Ramos (cell line): Measurements from ENCODE around the gene CTU1.
"Not testable (repeated sequence)": the region's sequence is repeated elsewhere in the genome, so short reads cannot be mapped to it uniquely, and the experiment has no call there.

ENCODE experiments used
- in situ Hi-C: fragments of 300-500 bp; cut with MboI; formaldehyde crosslinking; loops from one replicate; pipeline ENCODE4 v1.14.3; 2022; ENCODE audit warnings: low sequenced_read_pairs; ENCODE audit not compliant: unreplicated experiment

CTU1 gene

DNA sequence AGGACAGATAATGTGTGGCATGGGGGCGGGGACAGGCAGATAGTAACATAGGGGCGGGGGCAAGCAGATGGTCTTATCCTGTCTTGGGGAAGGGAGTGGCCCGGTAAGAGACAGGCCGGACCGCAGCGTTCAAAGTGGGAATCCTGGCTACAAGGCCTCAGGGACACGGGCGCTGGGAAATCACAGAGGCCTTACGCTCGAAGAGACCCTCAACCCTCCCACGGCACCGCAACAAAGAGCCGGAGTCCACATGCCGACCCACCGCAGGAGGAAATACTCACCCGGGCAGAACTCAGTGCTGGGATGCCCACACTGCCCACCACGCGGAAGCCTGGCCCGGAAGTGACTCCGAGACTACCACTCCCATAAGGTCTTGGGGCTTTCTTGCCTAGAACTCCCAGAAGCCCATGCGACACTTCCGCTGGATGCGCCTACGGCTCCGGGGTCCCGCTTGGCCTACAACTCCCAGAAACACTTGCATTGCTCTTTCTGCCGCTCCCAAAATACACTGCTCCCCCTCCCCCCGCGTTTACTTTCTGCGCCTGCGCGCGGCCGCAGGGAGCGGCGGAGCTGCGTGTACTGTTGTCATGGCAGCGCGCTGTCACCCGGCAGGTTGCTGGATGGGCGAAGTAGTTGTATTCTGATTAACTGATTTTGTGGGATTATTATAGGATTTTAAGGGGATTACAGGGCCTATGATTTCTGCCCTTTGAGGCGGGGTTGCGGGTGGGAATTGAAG, at the start of gene CTU1:
TSS of gene CTU1 (minus strand) at position 344 of the 739 bp plus-strand sequence. CDS start 3,840 bp downstream, outside the sequence.
- in situ Hi-C loops: no loop called here

DNA sequence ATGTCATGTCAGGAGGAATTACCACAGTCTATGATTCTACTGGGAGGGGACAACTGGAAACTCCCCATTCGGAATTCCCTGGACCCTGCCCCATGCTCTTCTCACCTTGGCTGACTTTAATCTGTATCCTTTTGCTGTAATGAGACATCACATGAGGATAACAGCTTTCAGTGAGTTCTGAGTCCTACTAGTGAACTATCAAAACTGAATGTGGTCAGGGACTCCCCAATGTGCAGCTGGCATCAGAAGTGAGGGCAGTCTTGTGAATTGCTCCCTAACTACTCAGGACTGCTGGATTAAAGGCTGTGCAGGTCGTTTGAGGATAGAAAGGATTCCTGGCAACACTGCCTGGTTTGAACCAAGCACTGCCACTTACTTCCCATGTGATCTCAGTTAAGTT, 49.1 kb upstream of the CTU1 start:
- in situ Hi-C loops: loop anchor here (25.0 kb wide), 1 partner anchor 280 kb away; no protein-coding TSS in a partner anchor

DNA sequence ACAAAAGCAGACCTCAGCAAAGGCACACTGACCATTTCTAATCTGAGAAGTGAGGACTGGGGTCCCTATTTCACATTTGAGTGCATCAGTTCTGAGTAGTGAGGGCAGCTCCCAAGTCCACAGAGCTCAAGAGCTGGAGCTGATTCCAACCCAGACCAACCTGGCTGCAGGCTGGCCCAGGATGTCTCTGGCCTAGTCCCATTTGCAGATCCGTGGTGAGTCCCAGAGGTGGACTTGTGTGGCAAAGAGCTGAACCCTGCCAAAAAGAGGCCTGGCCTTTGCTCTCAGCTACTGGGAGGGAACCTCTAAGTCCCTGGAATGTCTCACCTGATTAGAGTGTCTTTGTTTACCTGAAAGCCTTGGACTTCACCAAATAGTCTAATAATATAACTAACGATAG, 48.5 kb upstream of the CTU1 start:
- in situ Hi-C loops: loop anchor here (25.0 kb wide), 1 partner anchor 281 kb away; no protein-coding TSS in a partner anchor

DNA sequence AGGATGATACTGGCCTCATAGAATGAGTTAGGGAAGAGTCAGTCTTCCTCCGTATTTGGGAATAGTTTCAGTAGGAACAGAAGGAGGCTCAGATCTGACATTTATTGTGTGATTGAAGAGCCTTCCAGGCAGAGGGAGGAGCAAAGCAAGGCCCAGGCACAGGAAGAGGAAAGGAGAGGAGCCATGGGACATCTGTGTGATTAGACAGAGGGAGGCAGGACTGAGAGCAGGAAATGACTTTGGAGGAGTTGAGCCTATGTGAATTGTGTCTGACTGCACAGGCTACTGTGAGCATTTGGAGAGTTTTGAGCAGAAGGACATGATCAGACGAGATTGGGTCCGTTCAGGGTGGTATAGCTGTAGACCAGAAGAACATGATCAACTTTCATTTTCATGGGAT, 42.4 kb upstream of the CTU1 start:
- in situ Hi-C loops: loop anchor here (25.0 kb wide), 1 partner anchor 287 kb away; no protein-coding TSS in a partner anchor

DNA sequence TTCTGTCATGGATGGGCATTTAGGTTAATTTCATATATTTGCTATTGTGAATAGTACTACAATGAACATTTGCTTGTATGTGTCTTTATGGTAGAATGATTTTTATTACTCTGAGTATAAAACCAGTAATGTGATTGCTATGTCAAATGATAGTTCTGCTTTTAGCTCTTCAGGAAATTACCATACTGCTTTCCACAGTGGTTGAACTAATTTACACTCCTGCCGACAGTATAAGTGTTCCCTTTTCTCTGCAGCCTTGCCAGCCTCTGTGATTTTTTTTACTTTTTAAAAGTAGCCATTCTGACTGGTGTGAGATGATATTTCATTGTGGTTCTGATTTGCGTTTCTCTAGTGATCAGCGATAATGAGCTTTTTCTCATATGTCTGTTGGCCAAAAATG, 40.4 kb upstream of the CTU1 start:
- in situ Hi-C loops: no loop called here

DNA sequence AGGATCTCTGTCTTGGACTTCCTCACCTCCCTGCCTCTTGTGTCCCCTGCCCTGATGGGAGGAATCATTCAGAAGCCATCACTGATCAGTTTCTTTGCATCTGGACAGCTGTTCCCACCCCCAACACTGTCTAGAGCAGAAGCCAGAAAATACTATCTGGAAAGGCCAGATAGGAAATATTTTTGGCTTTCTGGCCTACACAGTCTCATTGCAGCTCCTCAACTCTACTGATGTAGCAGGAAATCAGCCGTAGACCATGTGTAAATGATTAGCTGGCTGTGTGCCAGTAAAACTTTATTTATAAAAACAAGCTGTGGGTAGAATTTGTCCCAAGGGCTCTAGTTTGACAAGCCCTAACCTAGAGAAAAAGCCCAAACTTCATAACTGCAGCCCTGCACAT, 39.5 kb upstream of the CTU1 start:
- in situ Hi-C loops: no loop called here

DNA sequence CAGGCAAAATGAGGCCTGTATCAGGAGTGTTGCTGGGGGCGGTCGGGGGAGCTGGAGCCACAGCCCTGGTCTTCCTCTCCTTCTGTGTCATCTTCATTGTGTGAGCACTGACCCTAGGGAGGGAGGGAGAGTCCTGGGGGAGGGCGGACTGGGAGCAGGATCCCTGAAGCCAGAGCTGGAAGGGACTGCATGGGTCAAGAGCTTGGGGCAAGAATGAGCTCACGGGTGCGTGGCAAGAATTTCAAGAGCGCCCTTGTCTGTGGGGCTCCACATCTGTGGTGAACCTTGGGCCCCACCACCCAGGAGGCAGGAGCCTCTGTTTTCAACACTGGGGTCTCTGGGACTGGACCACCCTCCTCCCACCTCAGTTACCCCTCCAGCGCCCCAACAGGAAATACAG, 38.5 kb upstream of the CTU1 start:
- in situ Hi-C loops: no loop called here

DNA sequence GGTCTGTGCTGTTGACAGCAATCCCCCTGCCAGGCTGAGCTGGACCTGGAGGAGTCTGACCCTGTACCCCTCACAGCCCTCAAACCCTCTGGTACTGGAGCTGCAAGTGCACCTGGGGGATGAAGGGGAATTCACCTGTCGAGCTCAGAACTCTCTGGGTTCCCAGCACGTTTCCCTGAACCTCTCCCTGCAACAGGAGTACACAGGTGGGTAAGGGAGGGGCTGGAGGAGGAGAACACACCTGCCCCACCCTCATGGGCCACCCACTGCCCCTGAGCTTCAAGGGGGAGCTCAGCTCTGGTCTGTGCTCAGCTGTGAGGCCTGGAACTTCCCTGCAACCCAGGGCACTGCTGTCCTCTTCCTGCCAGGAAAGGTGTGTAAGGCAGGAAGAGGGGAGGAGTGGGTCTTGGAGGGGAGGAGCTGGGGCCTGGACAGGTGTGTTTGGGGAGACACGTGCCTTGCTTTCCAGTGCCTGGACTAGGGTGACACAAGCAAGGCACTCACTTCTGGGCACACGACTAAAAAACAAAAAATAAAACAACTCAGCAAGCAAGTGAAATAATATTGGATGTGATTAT, 37.8 kb upstream of the CTU1 start:
- in situ Hi-C loops: no loop called here

DNA sequence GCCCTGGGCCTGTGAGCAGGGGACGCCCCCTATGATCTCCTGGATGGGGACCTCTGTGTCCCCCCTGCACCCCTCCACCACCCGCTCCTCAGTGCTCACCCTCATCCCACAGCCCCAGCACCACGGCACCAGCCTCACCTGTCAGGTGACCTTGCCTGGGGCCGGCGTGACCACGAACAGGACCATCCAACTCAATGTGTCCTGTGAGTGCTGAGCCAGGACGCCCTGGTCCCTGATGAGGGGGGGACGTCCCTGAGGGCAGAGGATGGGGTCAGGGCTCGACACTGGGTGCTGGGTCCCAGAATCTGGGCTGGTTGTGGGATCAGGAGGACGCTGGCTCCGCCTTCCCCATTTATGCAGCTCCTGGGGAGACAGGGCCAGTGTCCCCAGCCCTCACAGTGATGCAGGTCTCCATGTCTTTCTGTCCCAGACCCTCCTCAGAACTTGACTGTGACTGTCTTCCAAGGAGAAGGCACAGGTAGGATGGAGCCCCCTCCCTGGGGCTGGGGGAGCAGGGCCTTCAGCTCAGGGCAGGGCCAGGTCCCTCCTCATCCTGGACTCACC, 36.4 kb upstream of the CTU1 start:
- in situ Hi-C loops: no loop called here

DNA sequence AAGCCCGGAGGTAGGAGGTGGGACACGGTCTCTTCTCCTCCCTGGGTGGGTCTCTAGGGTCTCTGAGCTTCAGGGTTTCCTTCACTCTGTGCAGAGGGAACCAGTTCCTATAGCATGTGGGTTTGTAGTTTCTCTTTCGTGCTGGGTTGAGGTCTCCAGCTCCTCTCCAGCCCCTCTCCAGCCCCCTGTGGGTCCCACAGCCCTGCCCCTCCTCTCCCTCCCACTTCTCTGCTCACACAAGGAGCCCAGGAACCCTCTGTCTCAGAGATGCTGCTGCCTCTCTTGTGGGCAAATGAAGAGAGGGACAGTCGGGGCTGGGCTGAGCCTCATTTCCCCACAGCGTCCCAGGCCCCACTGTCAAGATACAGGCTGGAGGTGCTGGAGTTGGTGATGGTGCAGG, 35.3 kb upstream of the CTU1 start:
- in situ Hi-C loops: no loop called here

DNA sequence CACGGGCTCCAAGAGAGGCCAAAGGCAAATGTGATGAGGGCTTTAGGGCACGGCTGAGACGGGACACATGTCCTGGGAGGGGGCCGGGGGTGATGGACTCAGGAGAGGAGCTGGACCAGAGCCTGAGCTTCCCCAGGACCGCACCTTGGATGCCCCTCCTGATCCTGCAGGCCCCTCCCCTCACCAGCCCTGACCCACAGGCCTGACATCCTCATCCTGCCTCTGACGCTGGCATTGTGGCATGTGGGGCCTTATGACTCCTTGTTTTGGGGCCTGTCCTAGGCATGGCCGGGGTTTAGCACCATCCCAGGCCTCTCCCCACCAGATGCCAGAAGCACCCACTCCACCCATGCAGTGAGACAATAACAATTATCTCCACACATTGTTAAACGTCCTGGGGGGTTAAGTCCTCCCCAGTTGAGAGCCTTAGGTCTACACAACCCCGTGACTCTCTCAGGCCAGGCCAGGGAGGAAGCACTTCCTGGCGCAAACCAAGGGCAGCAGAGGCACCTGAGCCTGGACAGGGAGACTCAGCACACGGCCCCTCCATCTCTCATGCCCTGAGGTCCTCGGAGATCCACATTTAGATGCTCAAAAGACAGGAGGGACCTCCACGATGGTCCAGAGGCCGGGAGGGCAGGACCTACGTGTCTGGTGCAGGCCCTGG, 34.7 kb upstream of the CTU1 start:
- in situ Hi-C loops: not testable (repeated sequence)

DNA sequence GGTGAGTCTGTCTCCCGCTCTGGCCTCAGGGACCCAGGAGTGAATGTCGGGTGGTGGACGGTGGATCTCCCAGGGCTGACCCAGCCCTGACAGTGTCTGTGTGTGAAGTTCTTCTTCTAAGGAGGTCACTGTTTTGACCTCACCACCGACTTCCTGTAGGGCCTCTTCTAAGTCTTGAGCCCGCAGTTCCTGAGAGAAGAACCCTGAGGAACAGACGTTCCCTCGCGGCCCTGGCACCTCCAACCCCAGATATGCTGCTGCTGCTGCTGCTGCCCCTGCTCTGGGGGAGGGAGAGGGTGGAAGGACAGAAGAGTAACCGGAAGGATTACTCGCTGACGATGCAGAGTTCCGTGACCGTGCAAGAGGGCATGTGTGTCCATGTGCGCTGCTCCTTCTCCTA, 33.9 kb upstream of the CTU1 start, which contains the start of gene SIGLEC7:
TSS of gene SIGLEC7 (plus strand) at position 183 of the 400 bp plus-strand sequence. CDS start at position 252, 69 bp downstream.
- in situ Hi-C loops: no loop called here

DNA sequence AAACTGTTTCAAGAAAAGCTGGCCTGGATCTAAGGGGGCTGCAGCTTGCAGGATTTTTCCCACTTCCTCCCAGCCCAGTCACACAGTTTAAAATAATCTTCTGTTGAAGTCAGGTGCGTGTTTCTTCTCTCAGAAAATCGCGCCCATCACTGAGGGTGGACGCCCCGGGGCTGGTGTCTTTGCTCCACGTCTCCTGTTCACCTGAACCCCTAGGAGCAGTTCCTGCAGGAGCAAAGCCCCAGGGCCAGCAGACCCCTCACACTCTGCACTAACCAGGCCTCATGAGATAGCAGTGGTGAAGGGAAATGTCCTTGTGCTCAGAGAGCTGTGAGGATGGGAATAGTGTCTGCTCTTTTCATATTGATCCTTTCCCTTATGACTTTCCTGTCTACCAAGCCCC, 33.0 kb upstream of the CTU1 start:
- in situ Hi-C loops: no loop called here

DNA sequence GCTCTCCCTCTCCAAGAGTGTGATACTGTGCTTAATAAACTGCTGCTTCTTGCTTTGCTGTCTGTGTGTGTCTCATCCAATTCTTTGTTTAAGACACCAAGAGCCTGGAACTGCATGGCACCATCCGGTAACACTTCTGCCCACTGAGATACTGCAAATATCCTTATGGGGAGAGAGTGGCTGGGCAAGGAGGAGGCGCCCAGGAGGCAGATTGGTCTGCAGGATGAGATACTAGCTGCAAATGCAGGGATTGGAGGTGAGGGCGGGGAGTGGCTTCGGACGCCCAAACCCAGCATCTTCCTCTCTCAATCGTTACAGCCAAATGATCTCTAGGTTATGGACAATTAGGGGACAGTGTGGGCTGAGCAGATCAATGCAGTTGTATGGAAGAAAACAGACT, 32.2 kb upstream of the CTU1 start:
- in situ Hi-C loops: no loop called here

DNA sequence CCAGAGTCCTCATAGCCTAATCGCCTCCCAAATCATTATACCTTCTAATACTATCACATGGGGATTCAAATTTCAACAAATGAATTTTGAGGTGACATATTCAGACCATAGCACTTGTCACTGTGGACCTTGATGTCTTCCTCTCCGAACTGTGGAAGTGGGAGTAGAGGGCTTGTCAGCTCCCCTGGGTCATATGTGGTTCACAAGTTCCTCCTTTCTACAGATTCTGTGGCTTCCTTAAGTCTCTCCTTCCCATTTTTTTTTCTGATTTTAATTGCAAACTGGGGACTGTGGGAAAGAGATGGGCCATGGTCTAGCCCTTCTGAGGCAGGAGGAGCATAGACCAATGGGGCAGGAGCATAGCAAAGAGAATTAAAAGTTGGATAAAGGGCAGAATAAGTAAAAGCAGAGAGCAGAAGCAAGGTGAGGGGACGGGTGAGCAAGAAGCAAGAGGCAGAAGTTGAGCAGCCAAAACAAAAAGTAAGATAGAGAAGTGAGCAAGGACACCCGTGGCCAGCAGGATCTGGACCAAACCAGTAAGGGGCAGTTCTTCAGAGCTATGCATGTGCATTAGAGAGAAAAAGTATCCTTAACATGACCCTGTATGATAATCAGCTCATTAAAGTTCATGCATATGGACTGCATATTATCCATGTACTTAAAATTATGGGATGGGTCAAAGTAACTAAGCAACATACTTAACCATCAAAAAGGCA, 31.2 kb upstream of the CTU1 start:
- in situ Hi-C loops: no loop called here

DNA sequence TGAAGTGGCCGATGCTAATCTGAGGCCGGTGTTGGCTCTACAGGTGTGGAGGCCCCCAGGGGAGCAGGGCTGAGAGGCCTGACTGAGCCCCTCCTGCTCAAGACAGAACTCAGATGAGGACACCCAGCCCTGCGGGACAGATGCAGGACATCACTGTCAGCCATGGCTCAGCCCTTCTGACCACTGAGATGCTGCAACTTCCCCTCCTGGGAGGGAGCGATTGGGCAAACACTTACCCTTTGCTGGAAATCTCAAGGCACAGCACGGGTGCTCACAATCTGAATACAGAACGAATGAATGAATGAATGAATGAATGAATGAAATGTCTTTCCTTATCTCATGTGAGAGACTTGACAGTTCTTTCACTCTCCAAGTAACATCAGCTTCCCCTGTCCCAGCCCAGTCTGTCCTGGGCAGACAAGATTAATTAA, 30.4 kb upstream of the CTU1 start:
- in situ Hi-C loops: no loop called here

DNA sequence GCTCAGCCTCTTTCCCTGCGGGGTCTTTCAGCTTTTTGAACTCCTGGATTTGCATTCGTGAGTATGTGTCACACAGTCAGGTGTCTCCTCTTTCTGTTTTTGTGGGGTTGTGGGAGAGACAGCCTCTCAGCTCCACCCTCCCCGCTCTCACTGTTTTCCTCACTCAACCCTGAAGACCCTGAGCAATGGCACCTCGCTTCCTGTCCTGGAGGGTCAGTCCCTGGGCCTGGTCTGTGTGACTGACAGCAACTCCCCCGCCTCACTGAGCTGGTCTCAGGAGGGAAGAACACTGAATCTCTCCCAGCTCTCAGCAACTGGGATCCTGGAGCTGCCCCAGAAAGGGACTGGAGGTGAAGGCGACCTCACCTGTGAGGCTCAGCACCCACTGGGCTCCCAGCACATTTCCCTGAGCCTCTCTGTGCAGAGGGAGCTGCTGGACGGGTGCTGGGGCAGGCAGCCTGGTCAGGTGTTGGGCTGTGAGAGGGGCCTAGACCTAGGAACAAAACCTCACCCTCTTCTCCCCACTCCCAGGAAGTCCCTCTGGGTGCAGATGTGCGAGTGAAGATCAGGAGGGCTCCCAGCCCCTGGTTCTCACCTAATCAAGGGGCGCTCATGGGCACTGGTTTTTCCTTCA, 29.7 kb upstream of the CTU1 start:
- in situ Hi-C loops: no loop called here

DNA sequence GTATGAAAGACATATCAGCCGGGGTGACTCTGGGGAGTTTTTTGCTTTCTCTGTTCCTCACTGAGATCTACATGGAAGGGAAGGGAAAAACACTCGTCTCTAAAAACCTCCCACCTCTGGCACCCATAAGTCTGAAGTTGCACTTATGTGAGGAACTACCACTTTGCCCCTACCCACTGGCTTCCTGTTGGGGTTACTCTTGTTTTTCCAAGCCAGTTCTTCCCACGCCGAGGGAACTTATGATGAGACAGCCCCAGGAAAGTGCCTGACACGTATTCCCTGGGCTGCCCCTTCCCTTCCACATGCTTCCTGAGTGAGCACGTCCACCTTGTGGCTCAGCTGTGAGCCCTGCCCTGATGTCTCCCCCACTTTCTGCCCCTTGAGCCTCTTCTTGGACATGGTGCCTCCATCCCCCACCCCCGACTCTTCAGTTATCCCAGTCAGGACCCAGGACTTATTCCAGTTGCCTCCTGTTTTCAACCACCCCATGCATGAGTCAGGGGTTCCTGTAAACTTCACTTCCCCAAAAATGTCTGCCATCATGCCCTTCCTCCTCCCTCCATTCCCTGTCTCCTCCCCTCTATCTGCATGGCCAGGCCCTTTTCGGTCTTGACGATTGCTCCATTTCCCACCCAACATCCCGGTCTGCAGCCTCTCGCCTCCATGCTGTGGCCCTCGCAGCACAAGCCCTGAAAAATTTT, 28.8 kb upstream of the CTU1 start:
- in situ Hi-C loops: no loop called here
